LNCAP (cell line): ENCODE data around the gene RABGAP1L.

Source experiments
- TF ChIP-seq, protein P1 (sequence below): fragments of 450-650 bp; IDR thresholded peaks from 2 replicates; pipeline ENCODE4 v1.5.1; 2017; ENCODE audit warnings: mild to moderate bottlenecking

Gene RABGAP1L

GRCh38 chr1:174960362-174960761 lies 801.0 kb downstream of the RABGAP1L start:
- TF ChIP-seq, protein P1, sequence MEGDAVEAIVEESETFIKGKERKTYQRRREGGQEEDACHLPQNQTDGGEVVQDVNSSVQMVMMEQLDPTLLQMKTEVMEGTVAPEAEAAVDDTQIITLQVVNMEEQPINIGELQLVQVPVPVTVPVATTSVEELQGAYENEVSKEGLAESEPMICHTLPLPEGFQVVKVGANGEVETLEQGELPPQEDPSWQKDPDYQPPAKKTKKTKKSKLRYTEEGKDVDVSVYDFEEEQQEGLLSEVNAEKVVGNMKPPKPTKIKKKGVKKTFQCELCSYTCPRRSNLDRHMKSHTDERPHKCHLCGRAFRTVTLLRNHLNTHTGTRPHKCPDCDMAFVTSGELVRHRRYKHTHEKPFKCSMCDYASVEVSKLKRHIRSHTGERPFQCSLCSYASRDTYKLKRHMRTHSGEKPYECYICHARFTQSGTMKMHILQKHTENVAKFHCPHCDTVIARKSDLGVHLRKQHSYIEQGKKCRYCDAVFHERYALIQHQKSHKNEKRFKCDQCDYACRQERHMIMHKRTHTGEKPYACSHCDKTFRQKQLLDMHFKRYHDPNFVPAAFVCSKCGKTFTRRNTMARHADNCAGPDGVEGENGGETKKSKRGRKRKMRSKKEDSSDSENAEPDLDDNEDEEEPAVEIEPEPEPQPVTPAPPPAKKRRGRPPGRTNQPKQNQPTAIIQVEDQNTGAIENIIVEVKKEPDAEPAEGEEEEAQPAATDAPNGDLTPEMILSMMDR, result no peak

DNA sequence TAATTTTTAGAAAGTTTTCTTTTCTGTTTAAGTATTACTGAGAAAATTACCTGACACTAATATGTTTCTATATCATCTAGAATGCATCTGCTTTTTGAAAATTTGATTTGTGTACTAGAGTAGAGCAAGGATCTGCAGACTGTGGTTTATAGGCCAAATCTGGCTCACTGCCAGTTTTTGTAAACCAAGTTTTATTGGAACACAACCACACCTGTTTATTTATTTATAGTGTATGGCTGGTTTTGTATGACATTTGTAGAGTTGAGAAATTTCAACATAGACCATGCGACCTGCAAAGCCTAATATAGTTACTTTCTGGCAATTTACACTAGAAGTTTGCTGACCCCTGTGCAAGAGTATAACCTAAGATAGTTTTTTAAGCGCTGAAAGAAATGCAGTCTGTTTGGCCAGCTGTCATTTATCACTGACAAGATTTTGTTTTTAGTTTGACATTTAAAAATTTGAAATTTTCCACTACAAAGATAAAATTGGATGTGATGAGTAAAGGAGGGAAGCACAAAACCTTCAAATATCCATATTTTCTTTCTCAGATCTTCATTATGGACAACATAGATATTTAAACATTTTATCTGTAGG lies 804.3 kb downstream of the RABGAP1L start:
- TF ChIP-seq, protein P1, result no peak

DNA sequence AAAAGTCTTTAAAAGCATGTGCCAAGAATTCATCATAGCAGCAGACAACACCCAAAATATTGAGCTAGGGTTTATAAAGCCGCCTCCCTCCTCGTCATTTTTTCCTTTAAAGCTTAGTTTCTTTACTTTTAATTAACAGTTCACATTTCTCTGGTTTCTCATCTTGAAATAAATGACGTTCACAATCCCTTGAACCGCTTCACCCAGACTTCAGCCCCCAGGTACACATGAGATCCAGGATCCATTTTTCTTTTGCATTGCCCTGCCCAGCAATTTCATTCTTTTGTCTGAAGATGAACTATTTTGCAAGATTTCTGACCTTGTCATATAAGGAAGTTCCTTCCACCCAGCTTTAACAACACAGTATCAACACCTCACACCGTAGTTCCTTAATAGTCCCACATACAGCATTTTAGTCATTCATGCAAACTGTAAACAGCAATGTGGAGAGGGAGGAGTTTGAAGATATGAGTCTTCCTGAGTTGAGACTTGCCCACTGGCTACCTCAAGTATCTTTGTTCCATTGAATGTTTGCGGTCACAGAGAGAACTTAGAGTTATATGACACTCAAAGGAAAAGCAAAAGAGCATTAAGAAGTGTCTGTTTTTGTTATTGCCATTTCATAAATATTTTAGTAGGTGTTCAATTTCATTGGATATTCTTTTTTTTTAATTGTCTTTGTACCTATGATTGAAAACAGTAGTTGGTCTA lies 805.1 kb downstream of the RABGAP1L start:
- TF ChIP-seq, protein P1, result no peak

DNA sequence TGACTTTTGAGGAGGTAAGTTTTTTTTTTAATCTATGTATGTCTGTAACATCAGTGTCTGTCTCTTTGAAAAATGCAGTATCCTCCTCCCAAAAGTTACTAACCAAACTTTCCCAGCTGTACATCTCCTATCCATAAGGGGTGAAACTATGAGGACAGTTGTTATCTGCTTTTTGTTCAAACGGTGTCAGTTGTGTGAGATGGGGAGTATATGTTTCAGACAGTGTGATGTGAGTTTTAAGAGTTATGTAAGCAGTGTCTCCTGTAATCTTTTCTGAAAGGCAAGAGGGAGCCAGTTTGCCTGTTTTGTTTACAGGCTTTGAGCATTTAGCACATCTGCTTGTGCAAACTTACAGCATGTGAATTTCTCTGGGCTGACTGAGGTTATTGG lies 805.6 kb downstream of the RABGAP1L start:
- TF ChIP-seq, protein P1, result no peak

DNA sequence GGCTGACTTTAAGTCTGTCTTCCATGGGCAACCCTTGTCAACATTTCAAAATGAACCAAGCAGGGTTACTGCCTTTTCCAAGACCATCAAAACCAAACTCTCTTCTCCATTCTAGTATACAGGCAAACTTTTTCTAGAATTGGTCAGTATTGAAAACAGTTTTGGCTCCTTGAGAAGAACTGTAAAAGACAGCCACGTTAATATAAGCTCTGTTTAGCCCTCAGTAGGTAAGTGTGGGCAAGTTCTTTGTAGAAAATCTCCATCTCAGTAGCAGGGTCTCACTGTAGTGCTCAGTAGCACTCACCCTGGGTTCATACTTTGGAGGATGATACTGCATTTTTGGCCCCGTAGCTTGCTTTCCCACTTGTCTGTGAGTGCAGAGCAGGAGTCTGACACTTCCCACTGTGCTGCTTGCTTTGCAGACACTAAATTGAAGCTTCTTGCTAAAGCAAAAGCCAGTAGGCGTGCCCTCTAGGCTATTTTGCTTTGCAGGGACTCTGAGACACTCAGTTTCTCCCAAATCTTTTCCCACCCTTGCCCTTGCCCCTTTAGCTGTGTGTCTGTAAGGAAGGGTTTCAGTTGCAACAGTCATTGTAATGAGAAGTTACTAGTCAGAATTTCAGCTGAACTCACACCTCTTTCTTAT lies 806.2 kb downstream of the RABGAP1L start:
- TF ChIP-seq, protein P1, result no peak

DNA sequence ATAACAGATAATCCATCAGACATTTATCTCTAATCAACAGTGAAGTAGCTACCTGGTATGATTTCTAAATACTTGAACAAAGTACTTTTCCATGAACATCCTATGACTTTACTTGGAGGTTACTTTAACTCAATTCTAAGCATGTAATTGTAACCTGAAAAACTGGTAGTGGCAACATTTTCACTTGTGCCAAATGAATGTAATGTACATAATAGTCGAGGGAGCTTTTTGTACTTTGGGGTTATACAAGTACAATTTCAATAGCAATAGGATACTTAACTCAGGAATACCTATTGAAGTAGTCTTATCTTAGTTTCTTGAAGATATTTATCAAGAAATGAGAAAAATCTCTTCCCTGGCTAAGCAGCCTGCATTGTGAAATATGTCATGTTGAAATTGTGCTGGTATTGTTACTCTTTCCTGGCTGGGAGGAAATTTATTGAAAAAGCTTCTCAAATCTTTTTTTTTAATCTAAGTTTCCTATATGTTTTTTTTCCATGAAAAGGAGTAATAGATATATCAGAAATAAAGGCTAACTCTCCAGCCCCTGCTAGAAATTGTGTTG lies 806.8 kb downstream of the RABGAP1L start:
- TF ChIP-seq, protein P1, result no peak

DNA sequence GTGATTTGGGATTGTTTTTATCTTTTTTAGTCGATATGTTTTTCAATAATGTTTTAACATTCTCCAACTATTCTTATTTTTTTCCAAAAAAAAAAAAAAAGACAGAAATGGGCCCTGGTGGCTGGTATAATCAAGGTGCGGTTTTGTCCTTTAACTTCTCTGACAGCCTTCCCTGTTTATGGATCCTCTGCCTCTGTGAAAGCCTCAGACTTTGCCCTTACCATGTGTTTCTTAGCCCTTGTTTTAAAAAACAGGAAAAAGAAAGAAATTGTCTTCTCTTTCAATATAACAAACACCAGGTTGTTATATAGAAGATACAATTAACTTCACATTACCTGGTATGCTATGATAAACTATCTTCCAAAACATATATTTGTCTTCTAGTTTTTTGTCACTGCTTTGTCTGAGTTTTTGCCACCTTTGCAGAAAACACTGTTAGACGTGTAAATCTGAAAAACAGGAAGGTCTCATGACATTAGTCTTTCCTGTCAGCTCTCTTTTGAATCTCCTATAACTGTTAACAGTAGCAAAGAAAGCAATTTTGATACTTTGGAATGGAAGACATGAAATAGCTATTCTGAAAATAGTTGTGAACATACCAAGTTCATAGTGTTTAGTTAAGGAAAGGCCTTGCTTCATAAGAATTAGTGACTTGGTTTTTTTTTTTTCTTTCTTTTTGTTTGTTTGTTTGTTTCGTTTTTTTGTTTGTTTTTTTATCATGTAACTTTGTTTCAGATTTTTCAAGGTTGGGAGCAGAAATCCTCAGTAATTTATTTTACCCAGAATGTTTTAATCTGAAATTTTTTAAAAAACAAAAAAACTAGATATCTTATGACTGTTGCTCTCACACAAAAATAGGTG lies 808.8 kb downstream of the RABGAP1L start:
- TF ChIP-seq, protein P1, result no peak
